Measurements from ENCODE around the gene BCAS1. TPM values are rescaled to one million over a fixed set of nuclear protein-coding genes. Genes with fewer than 3 reads are reported as not detected.

Gene BCAS1
- total RNA-seq, 1 donor from 2014 or later: 0.32 TPM

DNA sequence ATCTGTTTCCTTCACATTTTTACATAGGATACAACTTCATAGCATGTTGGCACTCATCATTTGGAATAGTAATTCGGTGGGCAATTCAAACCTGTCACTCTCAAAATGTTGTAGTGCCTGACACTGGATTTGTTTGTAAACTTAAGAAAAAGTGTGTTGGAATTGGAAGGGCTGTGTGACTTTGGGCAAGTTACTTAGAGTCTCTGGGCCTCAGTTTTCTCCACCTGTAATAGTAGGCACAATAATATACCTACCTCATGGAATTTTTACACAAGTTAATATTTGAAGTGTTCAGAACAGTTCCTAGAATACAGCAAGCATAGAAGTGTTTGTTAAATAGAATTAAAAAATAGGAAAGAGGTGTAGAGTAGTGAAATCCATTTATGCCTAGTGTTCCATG lies 15.0 kb upstream of the BCAS1 start:
- TF ChIP-seq, protein P1, sequence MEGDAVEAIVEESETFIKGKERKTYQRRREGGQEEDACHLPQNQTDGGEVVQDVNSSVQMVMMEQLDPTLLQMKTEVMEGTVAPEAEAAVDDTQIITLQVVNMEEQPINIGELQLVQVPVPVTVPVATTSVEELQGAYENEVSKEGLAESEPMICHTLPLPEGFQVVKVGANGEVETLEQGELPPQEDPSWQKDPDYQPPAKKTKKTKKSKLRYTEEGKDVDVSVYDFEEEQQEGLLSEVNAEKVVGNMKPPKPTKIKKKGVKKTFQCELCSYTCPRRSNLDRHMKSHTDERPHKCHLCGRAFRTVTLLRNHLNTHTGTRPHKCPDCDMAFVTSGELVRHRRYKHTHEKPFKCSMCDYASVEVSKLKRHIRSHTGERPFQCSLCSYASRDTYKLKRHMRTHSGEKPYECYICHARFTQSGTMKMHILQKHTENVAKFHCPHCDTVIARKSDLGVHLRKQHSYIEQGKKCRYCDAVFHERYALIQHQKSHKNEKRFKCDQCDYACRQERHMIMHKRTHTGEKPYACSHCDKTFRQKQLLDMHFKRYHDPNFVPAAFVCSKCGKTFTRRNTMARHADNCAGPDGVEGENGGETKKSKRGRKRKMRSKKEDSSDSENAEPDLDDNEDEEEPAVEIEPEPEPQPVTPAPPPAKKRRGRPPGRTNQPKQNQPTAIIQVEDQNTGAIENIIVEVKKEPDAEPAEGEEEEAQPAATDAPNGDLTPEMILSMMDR (IDR thresholded peaks at IDR 0.05; ENCODE audit: partially characterized antibody, unreplicated experiment): no peak
- H3K9me3 Mint-ChIP-seq (ENCODE audit: unreplicated experiment): no peaks in the 10 kb centered on the region
- H3K4me1 Mint-ChIP-seq (ENCODE audit: low read depth, unreplicated experiment): peaks cover 13% of the 10 kb centered on the region
- H3K4me3 Mint-ChIP-seq (ENCODE audit: unreplicated experiment): no peak overlapping the region
- no peak for DNase-seq
- H3K27me3 Mint-ChIP-seq (ENCODE audit: unreplicated experiment): no peaks in the 10 kb centered on the region
- H3K27ac Mint-ChIP-seq (ENCODE audit: unreplicated experiment): no peak overlapping the region
- H3K36me3 Mint-ChIP-seq (ENCODE audit: unreplicated experiment): peaks cover 3% of the 10 kb centered on the region

DNA sequence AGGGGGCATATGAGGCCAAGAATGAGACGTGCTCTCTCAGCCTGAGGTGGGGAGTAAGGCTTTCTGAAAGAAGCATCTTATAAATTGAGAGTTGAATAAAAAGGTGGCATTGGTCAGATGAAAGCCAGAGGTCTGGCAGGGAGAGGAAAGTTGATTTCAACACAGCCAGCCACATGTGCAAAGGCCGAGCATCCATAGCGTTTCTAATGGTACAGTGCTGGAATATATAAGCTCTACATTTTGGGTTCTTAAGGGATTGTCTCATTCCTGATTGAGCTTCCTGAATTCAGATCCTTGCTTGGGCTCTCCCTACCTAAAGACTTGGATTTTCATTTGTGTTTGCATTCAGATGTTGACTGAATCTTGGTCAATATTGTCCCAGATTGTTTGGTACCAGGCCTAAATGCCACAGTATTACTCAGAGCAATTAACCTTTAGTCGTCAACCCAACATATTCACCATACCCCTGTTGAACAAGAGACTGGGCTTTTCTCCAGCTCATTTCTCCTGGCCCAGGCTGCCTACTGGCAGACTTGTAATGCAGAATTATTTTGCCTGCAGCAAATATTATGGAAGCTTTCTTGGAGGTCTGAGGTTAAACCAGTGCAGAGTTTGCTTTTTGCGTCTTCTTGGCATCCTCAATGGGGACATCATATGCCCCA lies 14.5 kb upstream of the BCAS1 start:
- no peaks in the 10 kb centered on the region for H3K36me3 Mint-ChIP-seq (ENCODE audit: unreplicated experiment)
- H3K27ac Mint-ChIP-seq (ENCODE audit: unreplicated experiment): no peak overlapping the region
- DNase-seq: no peak
- no peak overlapping the region for H3K4me3 Mint-ChIP-seq (ENCODE audit: unreplicated experiment)
- H3K9me3 Mint-ChIP-seq (ENCODE audit: unreplicated experiment): no peaks in the 10 kb centered on the region
- H3K4me1 Mint-ChIP-seq (ENCODE audit: low read depth, unreplicated experiment): peaks cover 14% of the 10 kb centered on the region
- H3K27me3 Mint-ChIP-seq (ENCODE audit: unreplicated experiment): peaks cover under 1% of the 10 kb centered on the region
- TF ChIP-seq, protein P1 (IDR thresholded peaks at IDR 0.05; ENCODE audit: partially characterized antibody, unreplicated experiment): no peak

DNA sequence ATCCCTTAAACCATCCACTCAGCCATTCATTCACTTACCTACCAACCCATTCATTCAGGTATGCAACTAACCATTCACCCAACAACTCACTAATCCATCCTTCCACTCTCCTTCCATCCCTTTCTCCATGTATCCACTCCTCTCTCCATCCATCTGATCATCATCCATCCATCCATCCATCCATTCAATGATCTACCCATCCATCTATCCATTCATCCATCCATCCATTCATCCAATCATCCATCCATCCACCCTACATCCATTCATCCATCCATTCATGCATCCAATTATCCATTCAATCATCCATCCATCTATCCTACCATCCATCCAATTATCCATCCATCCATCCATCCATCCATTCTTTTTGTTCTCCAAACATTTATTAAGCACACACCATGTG lies 13.8 kb upstream of the BCAS1 start:
- Mint-ChIP-seq H3K27ac (ENCODE audit: unreplicated experiment) (no peak overlapping the region), H3K4me3 (ENCODE audit: unreplicated experiment) (no peak overlapping the region), H3K4me1 (ENCODE audit: low read depth, unreplicated experiment) (peaks cover 16% of the 10 kb centered on the region), H3K27me3 (ENCODE audit: unreplicated experiment) (peaks cover 3% of the 10 kb centered on the region), H3K36me3 (ENCODE audit: unreplicated experiment) (no peaks in the 10 kb centered on the region), H3K9me3 (ENCODE audit: unreplicated experiment) (peaks cover 2% of the 10 kb centered on the region)
- TF ChIP-seq, protein P1 (IDR thresholded peaks at IDR 0.05; ENCODE audit: partially characterized antibody, unreplicated experiment): no peak
- no peak for DNase-seq

DNA sequence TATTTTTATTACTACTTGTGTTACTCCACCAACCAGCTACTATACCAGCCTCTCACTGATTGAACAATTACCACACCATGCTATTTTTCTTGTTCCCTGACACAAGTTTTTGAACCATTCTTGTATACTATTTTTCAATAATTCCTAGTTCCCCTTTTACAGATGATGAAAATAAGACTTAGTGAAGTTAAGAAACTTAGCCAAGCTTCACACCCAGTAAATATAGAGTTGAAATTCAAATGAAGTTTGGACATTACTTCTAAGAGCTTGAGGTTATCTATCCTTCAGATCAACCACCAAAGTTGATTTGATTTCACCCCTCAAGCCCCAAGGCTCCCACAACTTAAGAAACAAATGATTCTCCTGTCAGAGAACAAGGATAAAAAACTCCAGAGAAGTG lies 13.1 kb upstream of the BCAS1 start:
- TF ChIP-seq, protein P1 (IDR thresholded peaks at IDR 0.05; ENCODE audit: partially characterized antibody, unreplicated experiment): no peak
- peaks cover 15% of the 10 kb centered on the region for H3K4me1 Mint-ChIP-seq (ENCODE audit: low read depth, unreplicated experiment)

DNA sequence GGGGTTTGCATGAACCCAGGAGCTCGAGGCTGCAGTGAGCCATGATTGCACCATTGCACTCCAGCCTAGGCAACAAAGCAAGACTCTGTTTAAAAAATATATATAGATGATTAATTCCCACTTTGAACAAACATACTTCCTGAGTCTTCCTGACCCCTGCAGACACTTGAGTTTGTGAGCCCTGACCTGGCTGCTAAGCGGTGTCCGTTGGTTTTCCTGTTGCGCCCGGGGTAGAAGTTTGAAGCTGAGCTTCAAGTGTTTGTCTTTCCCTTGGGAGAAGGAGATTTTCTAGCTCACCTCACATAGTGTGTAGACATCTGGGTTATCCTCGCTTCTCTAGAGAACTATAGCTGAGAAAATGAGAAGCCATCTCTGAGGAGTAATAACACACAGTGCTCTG lies 11.7 kb upstream of the BCAS1 start:
- Mint-ChIP-seq H3K27ac (ENCODE audit: unreplicated experiment) (no peak overlapping the region), H3K36me3 (ENCODE audit: unreplicated experiment) (no peaks in the 10 kb centered on the region), H3K4me3 (ENCODE audit: unreplicated experiment) (no peak overlapping the region), H3K27me3 (ENCODE audit: unreplicated experiment) (peaks cover 6% of the 10 kb centered on the region), H3K9me3 (ENCODE audit: unreplicated experiment) (peaks cover 4% of the 10 kb centered on the region), H3K4me1 (ENCODE audit: low read depth, unreplicated experiment) (peaks cover 10% of the 10 kb centered on the region)
- no peak for DNase-seq
- TF ChIP-seq, protein P1 (IDR thresholded peaks at IDR 0.05; ENCODE audit: partially characterized antibody, unreplicated experiment): no peak

More for the DNA sequence above, 13.1 kb upstream of the BCAS1 start:
- Mint-ChIP-seq H3K4me3 (ENCODE audit: unreplicated experiment) (no peak overlapping the region), H3K9me3 (ENCODE audit: unreplicated experiment) (peaks cover 4% of the 10 kb centered on the region), H3K27ac (ENCODE audit: unreplicated experiment) (no peak overlapping the region), H3K36me3 (ENCODE audit: unreplicated experiment) (no peaks in the 10 kb centered on the region), H3K27me3 (ENCODE audit: unreplicated experiment) (peaks cover 6% of the 10 kb centered on the region)
- no peak for DNase-seq

Measured in glutamatergic neuron (in vitro differentiated cells).